Kidney (tissue), 14 donors: ENCODE data around the gene VCL. TPM values are rescaled to one million over a fixed set of nuclear protein-coding genes. Genes with fewer than 3 reads are reported as not detected.

Experiments
- DNase-seq, 5 donors: peaks; one replicate each; pipeline ENCODE4 v3.0.0-alpha.2; 2013 to 2020
- FAIRE-seq: peaks from 2 replicates; lab custom pipeline; 2012; peaks lifted over from hg19 to GRCh38; lab: Jason Lieb, UNC
- H3K27ac ChIP-seq, 2 donors: one replicate each; pipeline ENCODE4 v1.7.0; 2013; ENCODE audit warnings: low read depth in 2 of 2, low read length in 2 of 2, inconsistent platforms in 1 of 2
- H3K27me3 ChIP-seq: one replicate; pipeline ENCODE4 v1.7.1; 2013; ENCODE audit warnings: low read length, inconsistent platforms; ENCODE audit not compliant: control insufficient read depth, insufficient read depth
- H3K36me3 ChIP-seq, 3 donors: one replicate each; pipeline versions ENCODE4 v1.7.0 to v1.7.1; 2013; ENCODE audit warnings: low read length in 3 of 3, control low read depth in 1 of 3, inconsistent platforms in 1 of 3; ENCODE audit not compliant: insufficient read depth in 3 of 3, control insufficient read depth in 2 of 3
- H3K4me1 ChIP-seq, 3 donors: one replicate each; pipeline versions ENCODE4 v1.7.0 to v1.7.1; 2013; ENCODE audit warnings: low read length in 3 of 3, inconsistent platforms in 1 of 3, low read depth in 1 of 3; ENCODE audit not compliant: control insufficient read depth in 2 of 3, insufficient read depth in 2 of 3
- H3K4me3 ChIP-seq, 3 donors: one replicate each; pipeline versions ENCODE4 v1.7.0 to v1.8.1; 2013; ENCODE audit warnings: low read length in 3 of 3, control low read depth in 1 of 3, inconsistent platforms in 1 of 3
- H3K9ac ChIP-seq, 3 donors: one replicate each; pipeline versions ENCODE4 v1.7.0 to v1.7.1; 2013; ENCODE audit warnings: low read length in 3 of 3, control low read depth in 1 of 3, inconsistent platforms in 1 of 3
- H3K9me3 ChIP-seq, 3 donors: one replicate each; pipeline versions ENCODE4 v1.7.0 to v1.7.1; 2013; ENCODE audit warnings: low read length in 3 of 3, control low read depth in 1 of 3, inconsistent platforms in 1 of 3; ENCODE audit not compliant: control insufficient read depth in 2 of 3, insufficient read depth in 1 of 3
- intact Hi-C: fragments of 100-400 bp; cut with DNase I; formaldehyde crosslinking; loops from one replicate; pipeline ENCODE4 v1.11.1; 2022
- polyA plus RNA-seq: library from polyadenylated mRNA; stranded (reverse); fragments of 350-450 nt; fragmentation: Illumina TruSeq; extraction: RNeasy Lipid Tissue Mini Kit (QIAGEN cat#74804); gene quantifications from one replicate; pipeline ENCODE4 v1.2.3, GENCODE V29; 2014; ENCODE audit warnings: low read depth, low replicate concordance; ENCODE audit not compliant: insufficient read depth
- total RNA-seq: library from RNA; stranded (reverse); fragmentation: NEBNext Ultra II Directional; extraction: Animal tissue kit (Norgen Biotek cat#: 25700); gene quantifications from one replicate; pipeline ENCODE4 v1.2.1, GENCODE V29; 2021
- TF ChIP-seq, protein P1 (sequence below): IDR thresholded peaks from 3 replicates; pipeline ENCODE4 v1.5.1; 2012; ENCODE audit warnings: mild to moderate bottlenecking, moderate library complexity, borderline replicate concordance; ENCODE audit not compliant: insufficient read depth; ENCODE audit errors: extremely low read depth
- donor health status: control.
- donor health status: control.
- donor health status: control.
- donor health status: control.
- donor health status: control.
- donor health status: DM: yes; HTN: yes; CAD: no.
- donor health status: Normal renal cell carcinoma (clear cell type).

VCL gene
- total and polyA plus RNA-seq, 2 donors from 2014 or later = 23.8 to 167 TPM

DNA sequence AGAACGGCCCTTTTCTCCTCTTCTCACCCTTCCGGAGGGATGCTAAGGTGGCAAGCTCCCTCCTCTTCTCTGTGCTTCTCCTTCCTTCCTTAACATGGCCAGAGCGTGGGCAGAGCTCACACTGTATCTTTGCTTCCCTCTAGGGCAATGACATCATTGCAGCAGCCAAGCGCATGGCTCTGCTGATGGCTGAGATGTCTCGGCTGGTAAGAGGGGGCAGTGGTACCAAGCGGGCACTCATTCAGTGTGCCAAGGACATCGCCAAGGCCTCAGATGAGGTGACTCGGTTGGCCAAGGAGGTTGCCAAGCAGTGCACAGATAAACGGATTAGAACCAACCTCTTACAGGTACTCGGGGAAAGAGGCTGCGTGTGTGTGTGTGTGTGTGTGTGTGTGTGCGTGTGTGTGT, 116.1 kb downstream of the VCL start:
- H3K36me3 ChIP-seq = peaks cover 7 to 67% (median 47%) of the 10 kb centered on the region in 3 donors
- no peaks in the 10 kb centered on the region for H3K27me3 ChIP-seq
- H3K27ac ChIP-seq = no peak overlapping the region
- H3K9ac ChIP-seq = no peak overlapping the region
- no peaks in the 10 kb centered on the region for H3K9me3 ChIP-seq
- no peak overlapping the region for H3K4me3 ChIP-seq
- TF ChIP-seq, protein P1, sequence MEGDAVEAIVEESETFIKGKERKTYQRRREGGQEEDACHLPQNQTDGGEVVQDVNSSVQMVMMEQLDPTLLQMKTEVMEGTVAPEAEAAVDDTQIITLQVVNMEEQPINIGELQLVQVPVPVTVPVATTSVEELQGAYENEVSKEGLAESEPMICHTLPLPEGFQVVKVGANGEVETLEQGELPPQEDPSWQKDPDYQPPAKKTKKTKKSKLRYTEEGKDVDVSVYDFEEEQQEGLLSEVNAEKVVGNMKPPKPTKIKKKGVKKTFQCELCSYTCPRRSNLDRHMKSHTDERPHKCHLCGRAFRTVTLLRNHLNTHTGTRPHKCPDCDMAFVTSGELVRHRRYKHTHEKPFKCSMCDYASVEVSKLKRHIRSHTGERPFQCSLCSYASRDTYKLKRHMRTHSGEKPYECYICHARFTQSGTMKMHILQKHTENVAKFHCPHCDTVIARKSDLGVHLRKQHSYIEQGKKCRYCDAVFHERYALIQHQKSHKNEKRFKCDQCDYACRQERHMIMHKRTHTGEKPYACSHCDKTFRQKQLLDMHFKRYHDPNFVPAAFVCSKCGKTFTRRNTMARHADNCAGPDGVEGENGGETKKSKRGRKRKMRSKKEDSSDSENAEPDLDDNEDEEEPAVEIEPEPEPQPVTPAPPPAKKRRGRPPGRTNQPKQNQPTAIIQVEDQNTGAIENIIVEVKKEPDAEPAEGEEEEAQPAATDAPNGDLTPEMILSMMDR = no peak
- H3K4me1 ChIP-seq = peaks cover 0 to 3% (median 0%) of the 10 kb centered on the region in 3 donors
- intact Hi-C loops = no loop called here
- FAIRE-seq (no peak), DNase-seq (no peak)

DNA sequence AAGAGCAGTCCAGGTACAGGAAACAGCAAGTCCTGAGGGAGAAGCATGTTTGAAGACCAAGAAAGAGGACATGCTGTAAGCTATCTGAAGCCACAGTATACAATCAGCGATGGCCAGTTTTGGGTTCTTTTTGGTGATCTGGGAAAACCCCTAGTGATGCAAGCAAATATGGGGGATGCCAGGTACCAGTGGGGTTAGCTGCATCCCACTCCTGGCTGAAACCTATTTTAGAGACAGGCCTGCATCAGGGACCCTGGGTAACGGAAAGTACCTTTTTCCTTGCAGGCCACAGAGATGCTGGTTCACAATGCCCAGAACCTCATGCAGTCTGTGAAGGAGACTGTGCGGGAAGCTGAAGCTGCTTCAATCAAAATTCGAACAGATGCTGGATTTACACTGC, 119.8 kb downstream of the VCL start:
- TF ChIP-seq, protein P1 = no peak
- no peak for FAIRE-seq
- Histone ChIP-seq H3K4me1 (peaks cover 0 to 3% (median 0%) of the 10 kb centered on the region in 3 donors), H3K9ac (no peak overlapping the region), H3K27me3 (no peaks in the 10 kb centered on the region), H3K36me3 (peaks cover 9 to 46% (median 33%) of the 10 kb centered on the region in 3 donors), H3K27ac (no peak overlapping the region), H3K4me3 (no peak overlapping the region), H3K9me3 (no peaks in the 10 kb centered on the region)
- intact Hi-C loops = no loop called here
- DNase-seq = no peak

DNA sequence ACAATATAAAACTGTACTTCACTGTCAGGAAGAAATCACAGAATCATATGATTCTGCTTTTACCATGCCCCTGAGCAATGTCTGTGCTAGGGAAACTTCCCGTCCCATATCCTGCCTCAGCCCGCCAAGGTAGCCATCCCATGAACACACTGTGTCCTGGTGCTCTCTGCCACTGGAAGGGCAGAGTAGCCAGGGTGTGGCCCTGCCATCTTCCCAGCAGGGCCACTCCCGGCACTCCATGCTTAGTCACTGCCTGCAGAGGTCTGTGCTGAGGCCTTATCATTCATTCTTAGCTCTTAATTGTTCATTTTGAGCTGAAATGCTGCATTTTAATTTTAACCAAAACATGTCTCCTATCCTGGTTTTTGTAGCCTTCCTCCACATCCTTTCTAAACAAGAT, 120.9 kb downstream of the VCL start:
- Histone ChIP-seq H3K9ac (no peak overlapping the region), H3K4me3 (no peak overlapping the region), H3K27me3 (no peaks in the 10 kb centered on the region), H3K4me1 (no peaks in the 10 kb centered on the region), H3K36me3 (peaks cover 11 to 57% (median 35%) of the 10 kb centered on the region in 3 donors), H3K27ac (no peak overlapping the region), H3K9me3 (no peaks in the 10 kb centered on the region)
- DNase-seq = no peak
- intact Hi-C loops = no loop called here
- TF ChIP-seq, protein P1 = no peak
- FAIRE-seq = no peak

DNA sequence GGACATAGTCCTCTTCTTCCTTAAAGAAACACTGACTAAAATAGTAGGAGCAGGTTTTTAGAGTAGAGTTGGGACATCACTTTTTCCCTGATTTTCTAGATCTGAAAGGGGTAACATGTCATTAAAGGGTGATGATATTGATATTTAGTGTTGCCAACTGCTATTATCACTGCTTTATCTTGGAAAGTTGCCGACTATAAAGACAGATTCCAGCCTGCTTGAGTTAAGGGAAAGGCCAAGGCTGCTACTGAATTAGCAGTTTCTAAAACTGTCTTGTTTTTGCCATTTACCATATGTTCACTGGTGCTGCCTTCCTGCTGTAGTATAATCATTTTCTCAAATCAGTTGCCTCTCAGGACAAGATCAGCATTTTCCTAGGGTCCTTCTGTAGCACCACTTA, 123.0 kb downstream of the VCL start:
- H3K36me3 ChIP-seq = peaks cover 4 to 49% (median 30%) of the 10 kb centered on the region in 3 donors
- FAIRE-seq = no peak

More for the DNA sequence above, 123.0 kb downstream of the VCL start:
- Histone ChIP-seq H3K27ac (no peak overlapping the region), H3K9me3 (no peaks in the 10 kb centered on the region), H3K4me1 (no peaks in the 10 kb centered on the region), H3K27me3 (no peaks in the 10 kb centered on the region), H3K4me3 (no peak overlapping the region), H3K9ac (no peak overlapping the region)
- TF ChIP-seq, protein P1 = no peak
- DNase-seq = peak in 1 of 5 donors; percentile 25
- intact Hi-C loops = no loop called here
